Right lobe of liver (tissue), 6 donors: ENCODE results near the gene BCAN. TPM values are rescaled to one million over a fixed set of nuclear protein-coding genes. Genes with fewer than 3 reads are reported as not detected.

Experiments used
- ATAC-seq, 4 donors: fragments of 200-7000 bp; cut with Tn5 transposase; one replicate each; pipeline ENCODE4 v1.9.1; 2020; ENCODE audit warnings: mild to moderate bottlenecking in 4 of 4, moderate library complexity in 4 of 4
- DNase-seq, 3 donors: peaks; one replicate each; pipeline ENCODE4 v3.0.0-alpha.2; 2020
- H3K27ac ChIP-seq, 3 donors: fragments of 200-600 bp; one replicate each; pipeline ENCODE4 v1.8.0; 2022
- H3K27me3 ChIP-seq, 2 donors: fragments of 200-600 bp; one replicate each; pipeline ENCODE4 v1.8.0; 2022
- H3K36me3 ChIP-seq, 4 donors: fragments of 200-600 bp; sonication (generic) in 1 of 4; one replicate each; pipeline versions ENCODE4 v1.5.1 to v1.8.0; 2017 to 2022; ENCODE audit warnings: control low read depth in 1 of 4
- H3K4me1 ChIP-seq, 4 donors: fragments of 200-600 bp; sonication (generic) in 1 of 4; one replicate each; pipeline versions ENCODE4 v1.5.1 to v1.8.0; 2017 to 2022; ENCODE audit warnings: control low read depth in 1 of 4
- H3K4me3 ChIP-seq, 3 donors: fragments of 200-600 bp; one replicate each; pipeline ENCODE4 v1.8.0; 2022
- H3K9me3 ChIP-seq, 4 donors: fragments of 200-600 bp; sonication (generic) in 1 of 4; one replicate each; pipeline versions ENCODE4 v1.5.1 to v1.8.0; 2017 to 2022; ENCODE audit warnings: control low read depth in 1 of 4
- POLR2A ChIP-seq: fragments of 450-650 bp; IDR thresholded peaks from one replicate; pipeline ENCODE4 v1.6.1; 2017; ENCODE audit warnings: antibody characterized with exemption, mild to moderate bottlenecking
- WGBS: methylation state at CpG from one replicate; pipeline ENCODE4 v1.1.6; 2018; ENCODE audit warnings: low coverage, low lambda C conversion rate; ENCODE audit not compliant: insufficient coverage; ENCODE audit errors: missing lambda C conversion rate; 5-methylcytosine and 5-hydroxymethylcytosine counted together
- intact Hi-C, 2 donors: fragments of 100-400 bp; cut with DNase I; formaldehyde crosslinking; loops; one replicate each; pipeline versions ENCODE4 v1.11.2 to v1.14.1; 2022
- total RNA-seq, 6 experiments: library from RNA; depleted of rRNA in 2 of 6; stranded (reverse); fragments of >200 nt in 2 of 6; fragmentation: NEBNext Ultra II Directional in 3 of 6; extraction: Animal tissue kit (Norgen Biotek cat#: 25700) in 3 of 6; gene quantifications; one replicate each; pipeline versions ENCODE4 v1.1.0 to v1.2.4, GENCODE V29; 2016 to 2023
- TF ChIP-seq, protein P1 (sequence below), 4 donors: fragments of 200-600 bp in 3 of 4; fragments of 450-650 bp in 1 of 4; IDR thresholded peaks; one replicate each; pipeline versions ENCODE4 v1.5.1 to v1.8.0; 2016 to 2022; ENCODE audit warnings: antibody characterized with exemption in 4 of 4, mild to moderate bottlenecking in 2 of 4
- donor health status: DM: no; HTN: yes; CAD: no.
- donor health status: DM: no; HTN: no; CAD: no.
- donor health status: DM: no; HTN: no; CAD: no.
- donor health status: DM: no; HTN: yes; CAD: no.
- donor health status: DM: no; HTN: yes; CAD: no.

Gene BCAN
- total RNA-seq, 6 experiments from 2014 or later = not detected

DNA sequence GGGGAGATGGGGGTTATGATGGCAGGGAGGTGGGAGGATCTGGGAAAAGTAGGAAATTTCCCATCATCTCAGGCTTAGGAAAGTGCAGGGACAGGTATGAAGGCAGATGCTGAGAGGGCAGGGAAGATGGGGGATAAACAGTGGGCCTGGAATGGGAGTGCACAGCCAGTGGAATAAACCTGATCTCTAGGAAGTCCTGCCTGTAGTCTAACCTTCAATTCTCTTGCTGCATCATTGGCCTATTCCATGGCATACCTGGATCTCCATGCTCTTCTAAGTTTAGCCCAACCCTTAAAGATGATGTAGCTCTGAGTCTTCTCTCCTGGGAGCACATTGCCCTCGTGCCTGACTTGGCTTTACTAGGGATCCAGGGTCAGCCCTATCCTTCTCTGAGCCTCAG, 2.7 kb downstream of the BCAN start:
- intact Hi-C loops = no loop called here
- H3K36me3 ChIP-seq = no peaks in the 10 kb centered on the region
- no peak for DNase-seq
- H3K4me1 ChIP-seq = peaks cover 0 to 5% (median 0%) of the 10 kb centered on the region in 4 donors
- TF ChIP-seq, protein P1, sequence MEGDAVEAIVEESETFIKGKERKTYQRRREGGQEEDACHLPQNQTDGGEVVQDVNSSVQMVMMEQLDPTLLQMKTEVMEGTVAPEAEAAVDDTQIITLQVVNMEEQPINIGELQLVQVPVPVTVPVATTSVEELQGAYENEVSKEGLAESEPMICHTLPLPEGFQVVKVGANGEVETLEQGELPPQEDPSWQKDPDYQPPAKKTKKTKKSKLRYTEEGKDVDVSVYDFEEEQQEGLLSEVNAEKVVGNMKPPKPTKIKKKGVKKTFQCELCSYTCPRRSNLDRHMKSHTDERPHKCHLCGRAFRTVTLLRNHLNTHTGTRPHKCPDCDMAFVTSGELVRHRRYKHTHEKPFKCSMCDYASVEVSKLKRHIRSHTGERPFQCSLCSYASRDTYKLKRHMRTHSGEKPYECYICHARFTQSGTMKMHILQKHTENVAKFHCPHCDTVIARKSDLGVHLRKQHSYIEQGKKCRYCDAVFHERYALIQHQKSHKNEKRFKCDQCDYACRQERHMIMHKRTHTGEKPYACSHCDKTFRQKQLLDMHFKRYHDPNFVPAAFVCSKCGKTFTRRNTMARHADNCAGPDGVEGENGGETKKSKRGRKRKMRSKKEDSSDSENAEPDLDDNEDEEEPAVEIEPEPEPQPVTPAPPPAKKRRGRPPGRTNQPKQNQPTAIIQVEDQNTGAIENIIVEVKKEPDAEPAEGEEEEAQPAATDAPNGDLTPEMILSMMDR (IDR thresholded peaks at IDR 0.05) = no peak
- TF ChIP-seq POLR2A = no peak
- 33% methylated on average over 1 of the region's 1 CpG for WGBS
- H3K27me3 ChIP-seq = no peaks in the 10 kb centered on the region
- H3K4me3 ChIP-seq = no peak overlapping the region
- no peak for ATAC-seq
- H3K9me3 ChIP-seq = no peaks in the 10 kb centered on the region
- no peak overlapping the region for H3K27ac ChIP-seq

DNA sequence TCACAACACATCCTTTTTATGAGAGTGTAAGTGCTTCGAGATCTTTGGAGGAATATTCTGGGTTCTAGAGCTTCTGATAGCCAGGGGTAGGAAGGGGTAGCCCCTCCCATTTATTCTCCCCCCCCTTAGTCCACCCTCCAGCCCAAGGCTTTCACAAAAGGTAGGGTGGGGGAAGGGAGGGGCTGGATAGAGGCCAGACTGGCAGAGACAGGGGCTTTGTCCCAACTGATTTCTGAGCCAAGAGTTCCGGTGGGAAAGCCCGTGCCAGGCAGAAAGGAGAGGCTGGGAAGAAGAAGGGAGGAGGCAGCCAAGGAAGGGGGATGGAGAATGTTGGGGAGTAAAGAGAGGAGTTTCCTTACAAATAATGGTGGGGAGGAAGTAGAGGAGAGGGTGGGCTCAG, 3.1 kb downstream of the BCAN start:
- TF ChIP-seq, protein P1 (IDR thresholded peaks at IDR 0.05) = no peak
- no peak for TF ChIP-seq POLR2A
- intact Hi-C loops = no loop called here

DNA sequence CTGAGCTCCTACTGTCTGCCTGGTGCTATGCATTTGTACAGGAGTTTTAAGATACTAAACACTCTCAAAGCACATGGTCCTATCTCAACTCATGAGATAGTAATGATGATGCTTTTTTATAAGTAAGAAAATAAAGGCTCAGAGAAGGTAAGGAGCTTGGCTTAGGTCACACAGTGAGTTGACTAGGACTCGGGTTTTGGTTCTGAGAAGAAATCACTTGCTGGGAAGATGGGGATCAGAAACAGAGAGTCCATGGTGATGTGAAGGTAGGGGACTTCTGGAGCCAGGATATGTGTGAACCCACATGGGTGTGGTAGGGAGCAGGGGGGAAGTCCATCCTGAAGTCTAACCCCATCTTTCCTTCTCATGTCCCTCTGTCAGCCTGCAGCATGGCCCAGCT, 3.7 kb downstream of the BCAN start:
- WGBS = 82% methylated on average over 1 of the region's 1 CpG
- no peak overlapping the region for H3K27ac ChIP-seq
- no peaks in the 10 kb centered on the region for H3K27me3 ChIP-seq
- DNase-seq (no peak), ATAC-seq (no peak)
- no peak overlapping the region for H3K4me3 ChIP-seq
- intact Hi-C loops = no loop called here
- H3K9me3 ChIP-seq = no peaks in the 10 kb centered on the region
- TF ChIP-seq, protein P1 (IDR thresholded peaks at IDR 0.05) = no peak
- TF ChIP-seq POLR2A = no peak
- peaks cover 0 to 5% (median 0%) of the 10 kb centered on the region in 4 donors for H3K4me1 ChIP-seq
- H3K36me3 ChIP-seq = no peaks in the 10 kb centered on the region

More for the DNA sequence above, 3.1 kb downstream of the BCAN start:
- no peak for DNase-seq
- H3K27me3 ChIP-seq = no peaks in the 10 kb centered on the region
- H3K4me3 ChIP-seq = no peak overlapping the region
- H3K9me3 ChIP-seq = no peaks in the 10 kb centered on the region
- no peak for ATAC-seq
- WGBS = 46% methylated on average over 3 of the region's 3 CpGs
- H3K36me3 ChIP-seq = no peaks in the 10 kb centered on the region
- H3K4me1 ChIP-seq = peaks cover 0 to 5% (median 0%) of the 10 kb centered on the region in 4 donors
- no peak overlapping the region for H3K27ac ChIP-seq

DNA sequence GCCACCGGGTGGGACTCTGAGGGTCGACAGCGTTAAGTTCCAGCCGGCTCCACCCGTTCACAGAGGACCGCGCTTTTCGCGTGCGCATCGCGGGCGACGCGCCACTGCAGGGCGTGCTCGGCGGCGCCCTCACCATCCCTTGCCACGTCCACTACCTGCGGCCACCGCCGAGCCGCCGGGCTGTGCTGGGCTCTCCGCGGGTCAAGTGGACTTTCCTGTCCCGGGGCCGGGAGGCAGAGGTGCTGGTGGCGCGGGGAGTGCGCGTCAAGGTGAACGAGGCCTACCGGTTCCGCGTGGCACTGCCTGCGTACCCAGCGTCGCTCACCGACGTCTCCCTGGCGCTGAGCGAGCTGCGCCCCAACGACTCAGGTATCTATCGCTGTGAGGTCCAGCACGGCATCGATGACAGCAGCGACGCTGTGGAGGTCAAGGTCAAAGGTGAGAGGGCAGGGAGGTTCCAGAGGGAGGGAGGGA, 4.9 kb downstream of the BCAN start:
- intact Hi-C loops = no loop called here
- no peak for ATAC-seq
- H3K9me3 ChIP-seq = no peaks in the 10 kb centered on the region
- H3K4me3 ChIP-seq = no peak overlapping the region
- no peaks in the 10 kb centered on the region for H3K27me3 ChIP-seq
- peaks cover 0 to 5% (median 0%) of the 10 kb centered on the region in 4 donors for H3K4me1 ChIP-seq
- DNase-seq = no peak
- WGBS = 0% methylated on average over 4 of the region's 51 CpGs
- no peak overlapping the region for H3K27ac ChIP-seq
- no peaks in the 10 kb centered on the region for H3K36me3 ChIP-seq
- TF ChIP-seq POLR2A = no peak
- TF ChIP-seq, protein P1 (IDR thresholded peaks at IDR 0.05) = no peak

DNA sequence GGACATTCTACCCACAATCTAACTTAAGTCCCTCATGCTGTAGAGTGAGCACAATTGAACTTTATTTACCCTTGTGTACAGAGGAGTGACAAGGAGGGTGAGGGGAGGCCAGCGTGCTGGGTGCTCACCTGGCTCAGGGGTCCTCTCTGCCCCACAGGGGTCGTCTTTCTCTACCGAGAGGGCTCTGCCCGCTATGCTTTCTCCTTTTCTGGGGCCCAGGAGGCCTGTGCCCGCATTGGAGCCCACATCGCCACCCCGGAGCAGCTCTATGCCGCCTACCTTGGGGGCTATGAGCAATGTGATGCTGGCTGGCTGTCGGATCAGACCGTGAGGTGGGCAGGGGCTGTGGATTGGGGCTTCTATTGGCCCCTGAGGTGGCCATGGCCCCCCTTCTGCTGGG, 5.4 kb downstream of the BCAN start:
- intact Hi-C loops = no loop called here
- Histone ChIP-seq H3K36me3 (no peaks in the 10 kb centered on the region), H3K4me1 (no peaks in the 10 kb centered on the region), H3K27me3 (no peaks in the 10 kb centered on the region), H3K9me3 (no peaks in the 10 kb centered on the region), H3K4me3 (no peak overlapping the region), H3K27ac (no peak overlapping the region)
- no peak for DNase-seq
- no peak for ATAC-seq
- no peak for TF ChIP-seq POLR2A
- TF ChIP-seq, protein P1 (IDR thresholded peaks at IDR 0.05) = no peak
- WGBS = 80% methylated on average over 4 of the region's 10 CpGs
